T-helper 22 cell (primary cell): ENCODE measurements around the gene SNAPC2.
A peak's percentile ranks its signal among the peaks of the same experiment; 100 is the strongest.

Source experiments
- DNase-seq: peaks from one replicate; pipeline ENCODE4 v3.0.0-alpha.2; 2020; ENCODE audit warnings: low read depth

SNAPC2 gene, protein sequence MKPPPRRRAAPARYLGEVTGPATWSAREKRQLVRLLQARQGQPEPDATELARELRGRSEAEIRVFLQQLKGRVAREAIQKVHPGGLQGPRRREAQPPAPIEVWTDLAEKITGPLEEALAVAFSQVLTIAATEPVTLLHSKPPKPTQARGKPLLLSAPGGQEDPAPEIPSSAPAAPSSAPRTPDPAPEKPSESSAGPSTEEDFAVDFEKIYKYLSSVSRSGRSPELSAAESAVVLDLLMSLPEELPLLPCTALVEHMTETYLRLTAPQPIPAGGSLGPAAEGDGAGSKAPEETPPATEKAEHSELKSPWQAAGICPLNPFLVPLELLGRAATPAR

DNA sequence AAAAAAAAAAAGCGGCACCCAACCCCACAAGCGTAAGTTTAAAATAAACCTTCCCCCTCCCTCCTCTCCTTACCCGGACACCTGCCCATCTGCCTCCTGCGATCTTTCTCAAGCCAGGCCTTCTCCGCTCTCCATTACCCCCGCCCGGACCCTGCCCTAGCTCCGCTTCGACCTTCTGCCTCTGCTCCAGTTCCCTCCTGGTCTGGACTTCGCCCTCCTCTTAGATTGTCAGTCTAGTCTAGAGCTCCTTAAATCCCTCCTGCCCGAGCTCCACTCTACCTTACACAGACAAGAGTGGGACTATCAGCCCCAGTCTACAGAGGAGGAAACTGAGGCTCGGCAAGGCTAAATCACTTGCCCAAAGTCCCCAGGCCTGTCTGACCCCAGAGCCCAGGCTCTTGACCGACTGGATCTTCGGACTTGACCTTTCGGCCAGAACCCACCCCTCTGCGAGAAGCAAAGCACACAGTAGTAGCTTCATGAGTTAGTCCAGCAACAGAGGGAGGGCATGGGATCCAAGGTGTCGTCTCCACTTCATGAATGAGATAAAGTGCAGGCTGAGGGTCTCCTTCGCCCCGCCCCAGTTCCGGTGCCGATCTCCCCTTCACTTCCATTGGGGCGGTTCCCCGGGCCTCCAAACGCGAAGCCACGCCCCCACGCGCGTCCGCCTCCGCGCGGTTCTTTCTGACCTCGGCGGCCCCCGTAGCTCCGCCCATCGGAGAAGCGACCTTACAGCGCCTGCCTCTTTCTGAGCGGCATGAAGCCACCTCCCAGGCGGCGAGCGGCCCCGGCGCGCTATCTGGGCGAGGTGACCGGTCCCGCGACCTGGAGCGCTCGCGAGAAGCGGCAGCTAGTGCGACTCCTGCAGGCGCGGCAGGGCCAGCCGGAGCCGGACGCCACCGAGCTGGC is at the start of gene SNAPC2:
TSS of gene SNAPC2 (plus strand) at position 729 of the 909 bp plus-strand sequence. CDS start at position 758, 29 bp downstream.
- peak; percentile 89 for DNase-seq

DNA sequence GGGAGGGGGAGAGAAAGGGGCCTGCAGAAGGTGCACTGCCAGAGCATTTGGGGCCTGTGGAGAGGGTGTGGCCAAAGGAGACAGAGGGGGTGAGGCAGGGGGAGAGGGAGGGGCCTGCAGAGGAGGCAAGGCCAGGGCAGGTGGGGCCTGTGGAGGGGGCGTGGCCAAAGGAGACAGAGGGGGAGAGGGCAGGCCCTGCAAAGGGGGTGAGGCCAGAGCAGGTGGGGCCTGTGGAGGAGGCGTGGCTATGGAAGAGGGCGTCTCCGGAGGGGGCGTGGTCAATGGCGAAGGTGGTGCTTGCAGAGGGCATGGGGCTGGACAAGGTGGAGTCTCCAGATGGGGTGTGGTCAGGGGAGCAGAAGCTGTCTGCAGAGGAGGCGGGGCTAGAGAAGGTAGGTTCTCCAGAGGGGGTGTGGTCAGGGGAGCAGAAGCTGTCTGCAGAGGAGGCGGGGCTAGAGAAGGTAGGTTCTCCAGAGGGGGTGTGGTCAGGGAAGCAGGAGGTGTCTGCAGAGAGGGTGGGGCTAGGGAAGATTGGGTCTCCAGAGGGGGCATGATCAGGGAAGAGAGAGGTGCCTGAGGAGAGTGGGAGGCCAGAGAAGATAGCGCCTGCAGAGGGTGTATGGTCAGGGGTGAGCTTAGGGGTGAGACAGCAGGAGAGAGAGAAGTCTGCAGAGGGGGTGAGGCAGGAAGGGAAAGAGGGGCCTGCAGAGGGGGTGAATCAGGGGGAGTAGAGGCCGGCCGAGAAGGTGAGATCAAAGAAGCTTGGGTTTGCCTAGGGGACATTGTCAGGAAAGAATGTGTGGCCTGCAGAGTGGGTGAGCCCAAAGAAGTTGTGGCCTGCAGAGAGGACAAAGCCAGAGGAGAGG is 49.3 kb upstream of the SNAPC2 start:
- peak; percentile 30 for DNase-seq

DNA sequence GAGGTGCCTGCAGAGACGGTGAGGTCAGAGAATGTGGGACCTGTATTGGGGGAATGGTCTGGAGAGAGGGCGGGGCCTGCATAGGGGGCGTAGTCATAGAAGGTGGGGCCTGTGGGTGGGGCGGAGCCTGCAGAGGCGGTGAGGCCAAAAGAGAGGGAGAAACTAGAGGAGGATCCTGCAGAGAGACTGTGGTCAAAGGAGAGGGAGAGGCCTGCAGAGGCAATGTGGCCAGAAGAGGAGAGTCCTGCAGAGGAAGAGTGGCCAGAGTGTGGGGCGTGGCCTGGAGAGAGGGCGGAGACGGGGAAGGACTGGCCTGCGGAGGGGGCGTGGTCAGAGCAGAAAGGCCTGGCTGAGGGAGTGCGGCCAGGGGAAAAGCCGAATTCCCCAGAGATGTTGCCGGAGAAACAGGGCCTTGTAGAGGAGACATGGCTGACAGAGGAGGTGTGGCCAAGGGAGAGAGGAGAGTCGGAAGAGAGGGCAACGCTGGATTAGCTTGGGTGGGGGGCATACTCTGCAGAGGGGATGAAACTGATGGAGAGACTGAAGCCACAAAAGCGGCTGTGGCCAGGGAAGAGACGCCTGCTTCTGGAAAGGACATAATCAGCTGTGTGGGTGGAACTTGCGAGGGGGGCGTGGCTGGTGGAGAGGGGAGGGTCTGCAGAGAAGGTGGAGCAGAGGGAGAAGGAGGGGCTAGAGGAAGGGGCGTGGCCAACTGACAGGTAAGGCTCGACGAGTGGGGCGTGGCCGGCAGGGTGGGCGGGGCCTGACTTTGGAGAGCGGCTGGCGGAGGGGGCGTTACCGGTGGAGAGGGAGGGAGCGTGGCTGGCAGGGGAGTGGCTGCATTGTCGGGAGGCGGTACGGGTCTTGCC is 48.5 kb upstream of the SNAPC2 start:
- DNase-seq = peak; percentile 77

DNA sequence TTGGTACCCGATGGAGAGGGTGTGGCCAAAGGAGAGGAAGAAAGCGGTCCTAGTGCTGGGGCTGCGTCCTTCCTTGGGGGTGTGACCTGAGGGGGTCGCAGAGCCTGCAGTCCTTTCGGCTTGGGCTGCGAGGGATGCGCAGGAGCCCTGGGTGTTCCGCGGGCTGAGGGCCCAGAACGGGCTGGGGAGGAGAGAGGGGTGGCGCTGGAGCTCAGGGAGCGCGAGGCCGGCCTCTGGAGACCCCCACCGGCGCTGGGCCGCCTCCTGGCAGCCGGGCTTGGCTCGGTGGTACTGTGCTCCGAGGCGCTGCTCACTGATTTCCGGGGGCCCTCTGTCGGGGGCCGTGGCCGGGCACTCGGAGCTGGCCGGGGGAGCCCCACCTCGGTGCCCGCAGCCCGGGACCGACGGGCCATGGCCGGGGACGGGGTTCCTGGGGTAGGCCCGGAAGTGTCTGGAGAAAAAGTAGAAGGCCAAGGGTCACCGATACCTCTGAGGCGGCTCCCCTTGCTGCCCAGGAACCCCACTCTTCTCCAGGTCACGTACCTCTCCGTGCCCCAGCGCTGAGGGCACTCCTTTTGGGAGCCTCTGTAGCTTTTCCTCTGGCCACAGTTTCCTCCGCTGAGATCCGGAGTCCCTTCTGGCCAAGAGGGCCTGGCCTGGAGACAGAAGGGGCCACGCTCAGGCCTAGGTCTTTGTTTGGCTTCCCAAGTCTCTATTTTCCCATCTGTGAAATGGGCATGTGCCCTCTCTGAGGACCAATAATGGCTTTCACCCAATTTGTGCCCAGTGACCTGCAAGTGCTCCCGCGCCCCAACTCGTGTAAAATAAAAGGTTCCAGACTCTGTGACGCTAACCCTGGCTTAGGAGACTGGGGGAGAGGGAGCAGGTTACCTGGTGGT is 47.6 kb upstream of the SNAPC2 start:
- DNase-seq = no peak

DNA sequence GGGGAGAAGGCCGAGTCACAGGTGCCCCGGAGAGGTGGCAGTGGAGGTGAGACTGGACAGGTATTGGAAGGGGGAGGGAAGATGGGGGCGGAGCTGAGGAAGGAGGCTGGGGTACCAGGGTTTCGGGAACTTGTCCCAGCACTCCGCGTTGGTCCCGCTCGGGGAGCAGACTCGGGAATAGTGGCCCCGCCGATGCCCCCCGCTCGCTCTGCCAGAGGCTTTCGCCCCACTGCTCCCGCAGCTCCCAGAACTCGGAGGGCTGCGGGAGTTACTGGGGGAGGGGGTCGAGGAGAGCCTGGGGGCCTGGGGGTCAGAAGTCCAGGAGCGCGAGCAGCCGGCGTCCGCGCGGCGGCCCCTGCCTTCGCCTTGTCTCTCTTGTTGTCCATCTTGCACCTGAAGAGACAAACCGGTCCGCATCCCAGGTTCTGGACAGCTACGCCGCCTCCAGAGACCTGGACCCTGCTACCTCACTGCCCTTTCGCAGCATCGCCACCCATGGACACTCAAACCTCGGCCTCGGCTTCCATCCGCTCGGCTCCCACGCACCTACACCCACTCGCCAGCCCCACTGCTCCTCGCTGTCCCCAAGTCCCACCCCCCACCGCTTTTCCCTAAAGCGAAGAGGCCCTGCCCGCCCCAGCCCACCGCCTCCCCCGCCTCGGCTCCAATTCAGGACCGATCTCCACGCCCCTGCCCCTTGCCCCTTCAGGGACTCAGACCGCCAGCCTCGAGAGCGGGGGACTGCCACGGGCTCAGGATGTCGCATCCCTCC is 46.6 kb upstream of the SNAPC2 start:
- no peak for DNase-seq

DNA sequence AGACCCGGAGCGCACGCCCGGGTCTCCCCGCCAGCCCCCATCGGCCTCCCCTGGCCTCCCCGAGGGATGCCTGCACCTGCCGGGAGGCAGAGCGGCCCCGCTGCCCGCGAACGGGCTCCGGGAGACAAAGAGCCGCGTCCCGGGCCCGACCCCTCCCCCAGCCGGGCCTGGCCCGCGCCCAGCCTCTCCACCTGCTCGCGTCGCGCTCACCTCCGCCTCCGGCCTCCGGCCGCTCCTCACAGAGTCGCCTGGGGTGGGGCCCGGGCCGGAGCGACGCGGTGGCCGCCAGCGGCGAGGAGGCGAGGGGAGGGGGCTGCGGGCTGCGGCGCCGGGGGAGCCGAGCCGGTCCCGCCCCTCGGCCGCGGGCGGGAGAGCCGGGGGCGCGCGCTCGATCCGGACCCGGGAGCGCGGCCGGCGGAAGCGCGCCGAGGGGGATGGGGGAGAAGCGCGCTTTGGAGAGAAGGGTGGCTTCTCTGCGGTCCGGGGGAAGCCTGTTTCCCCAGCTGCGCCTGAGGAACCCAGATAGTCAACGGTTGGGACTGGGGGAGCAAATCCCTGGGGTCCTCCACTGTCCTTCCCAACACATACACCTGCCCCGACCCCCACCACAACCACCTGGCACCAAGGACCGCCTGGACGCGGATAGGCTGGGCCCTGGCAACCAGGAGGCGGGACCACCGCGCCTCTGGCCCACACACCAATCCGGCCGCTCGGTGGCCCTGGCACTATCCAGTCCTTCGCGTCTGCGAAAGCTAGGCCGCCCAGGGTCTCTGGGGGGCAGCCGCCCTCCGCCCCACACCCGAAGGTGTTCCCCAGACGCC is 45.9 kb upstream of the SNAPC2 start, which contains the start of gene PRR36:
TSS of gene PRR36 (minus strand) at position 315 of the 821 bp plus-strand sequence. CDS start 701 bp downstream, outside the sequence.
- DNase-seq = no peak

DNA sequence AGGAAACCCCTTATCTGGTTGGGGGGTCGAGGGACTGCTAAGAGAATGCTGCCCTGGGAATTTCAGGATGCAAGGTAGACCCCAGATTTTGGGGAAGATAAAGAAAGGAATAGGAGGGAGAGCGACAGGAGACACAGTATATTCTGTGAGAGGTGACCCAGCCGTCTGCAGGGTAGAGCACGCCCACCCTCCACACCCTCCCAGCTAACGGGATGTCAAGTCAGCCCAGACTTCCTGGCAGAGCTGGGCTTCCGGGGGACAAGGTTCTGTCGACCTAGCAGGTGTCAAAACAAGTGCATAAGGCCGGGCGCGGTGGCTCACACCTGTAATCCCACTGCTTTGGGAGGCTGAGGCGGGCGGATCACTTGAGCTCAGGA is 45.3 kb upstream of the SNAPC2 start:
- DNase-seq = no peak

DNA sequence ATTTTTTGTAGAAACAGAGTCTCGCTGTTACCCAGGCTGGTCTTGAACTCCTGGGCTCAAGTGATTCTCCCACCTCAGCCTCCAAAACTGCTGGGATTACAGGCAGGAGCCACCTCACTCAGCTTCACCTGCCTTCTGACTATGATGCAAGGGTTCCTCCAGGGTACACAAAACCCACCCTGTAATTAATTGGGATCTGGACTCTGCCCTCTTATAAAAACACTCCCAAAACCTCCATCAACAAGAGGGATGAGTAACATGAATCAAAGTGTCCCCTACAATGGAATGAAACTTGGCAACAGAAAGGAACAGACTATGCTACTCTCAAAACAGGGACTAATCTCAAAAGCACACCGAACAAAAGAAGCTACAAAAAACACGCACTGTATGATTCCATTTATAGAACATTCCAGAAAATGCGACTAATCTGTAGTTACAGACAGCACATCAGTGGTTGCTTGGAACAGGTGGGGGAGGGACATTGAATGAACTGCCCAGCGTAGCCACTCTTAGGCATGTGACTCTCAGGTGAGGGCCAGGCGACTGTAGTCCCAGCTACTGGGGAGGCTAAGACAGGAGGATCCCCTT is 42.8 kb upstream of the SNAPC2 start:
- DNase-seq = no peak

DNA sequence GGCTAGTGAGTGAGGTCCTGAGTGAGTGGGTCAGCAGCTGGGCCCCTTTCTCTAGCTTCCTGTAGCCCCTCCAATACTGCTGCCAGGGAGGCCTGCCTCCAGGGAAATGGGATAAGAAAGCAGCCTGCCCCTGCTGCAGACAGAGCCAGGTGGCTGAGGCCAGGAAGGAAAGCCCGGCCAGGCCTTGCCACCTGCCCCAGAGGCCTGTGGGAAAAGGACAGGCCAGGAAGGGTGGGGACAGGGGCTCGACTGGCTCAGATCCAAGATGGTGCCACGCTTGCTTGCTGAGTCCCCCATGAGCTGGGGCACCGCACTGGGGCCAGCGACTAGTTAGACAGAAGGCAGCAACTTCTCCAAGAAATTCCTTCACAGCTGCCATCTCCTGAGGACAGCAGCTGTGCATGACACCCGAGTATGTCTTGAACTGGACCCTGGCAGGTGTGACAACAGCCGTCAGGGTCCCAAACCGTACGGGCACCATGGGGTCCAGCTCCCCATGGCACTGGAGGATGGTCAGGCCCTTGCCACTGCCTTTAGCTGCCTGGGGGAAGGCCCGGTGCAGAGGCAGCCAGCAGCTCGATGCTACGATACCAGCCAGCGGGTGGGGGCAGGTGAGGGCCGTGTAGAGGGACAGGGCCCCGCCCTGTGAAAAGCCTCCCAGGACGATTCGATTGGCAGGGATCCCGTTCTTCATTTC is 40.9 kb upstream of the SNAPC2 start:
- DNase-seq = no peak

DNA sequence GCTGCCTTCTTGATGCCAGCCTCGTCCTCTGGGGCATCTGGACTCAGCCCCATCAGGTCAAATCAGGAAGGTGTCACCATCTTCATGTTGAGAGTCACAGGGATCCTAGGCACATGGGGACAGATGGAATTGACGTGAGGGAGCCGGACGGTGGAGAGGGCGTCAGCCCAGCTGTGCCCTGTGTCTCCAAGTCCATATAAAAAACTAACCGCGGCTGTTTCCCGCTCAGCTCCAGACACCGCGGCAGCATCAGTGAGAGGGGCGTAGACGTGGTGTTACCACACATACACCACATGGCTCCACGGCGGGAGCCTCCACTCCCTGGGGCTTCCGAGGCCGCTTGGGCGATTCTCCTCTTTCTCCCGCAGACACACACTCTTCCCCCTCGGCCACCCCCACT is 40.3 kb upstream of the SNAPC2 start:
- no peak for DNase-seq

DNA sequence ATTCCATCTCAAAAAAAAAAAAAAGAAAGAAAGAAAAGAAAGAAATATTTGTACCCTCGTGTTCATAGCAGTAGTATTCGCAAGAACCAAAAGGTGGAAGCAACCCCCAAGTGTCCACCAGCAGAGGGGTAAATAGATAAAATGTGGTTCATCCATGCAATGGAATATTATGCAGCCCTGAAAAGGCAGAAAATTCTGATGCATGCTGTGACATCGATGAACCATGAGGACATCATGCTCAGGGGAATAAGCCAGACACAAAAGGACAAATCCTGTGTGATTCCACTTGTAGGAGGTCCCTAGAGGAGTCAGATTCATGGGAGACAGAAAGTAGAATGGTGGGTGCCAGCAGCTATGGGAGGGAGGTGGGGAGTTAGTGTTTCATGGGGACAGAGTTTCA is 38.2 kb upstream of the SNAPC2 start:
- DNase-seq = no peak

DNA sequence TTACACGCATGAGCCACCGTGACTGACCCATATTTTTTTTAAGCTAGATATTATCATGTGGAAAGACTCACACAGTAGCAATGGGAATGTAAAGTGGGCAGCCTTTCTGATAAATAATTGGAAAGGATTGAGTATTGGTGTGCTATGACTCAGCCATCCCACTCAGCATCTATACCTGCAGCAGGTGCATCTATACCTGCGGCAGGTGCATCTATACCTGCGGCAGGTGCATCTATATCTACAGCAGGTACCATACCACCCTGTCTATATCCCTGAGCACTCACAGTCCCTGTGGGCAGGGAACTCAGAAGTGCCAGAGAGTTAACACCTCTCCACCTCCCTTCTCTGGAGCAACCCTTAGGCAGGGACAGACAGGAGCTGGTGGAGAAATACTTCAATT is 37.0 kb upstream of the SNAPC2 start:
- DNase-seq = no peak

DNA sequence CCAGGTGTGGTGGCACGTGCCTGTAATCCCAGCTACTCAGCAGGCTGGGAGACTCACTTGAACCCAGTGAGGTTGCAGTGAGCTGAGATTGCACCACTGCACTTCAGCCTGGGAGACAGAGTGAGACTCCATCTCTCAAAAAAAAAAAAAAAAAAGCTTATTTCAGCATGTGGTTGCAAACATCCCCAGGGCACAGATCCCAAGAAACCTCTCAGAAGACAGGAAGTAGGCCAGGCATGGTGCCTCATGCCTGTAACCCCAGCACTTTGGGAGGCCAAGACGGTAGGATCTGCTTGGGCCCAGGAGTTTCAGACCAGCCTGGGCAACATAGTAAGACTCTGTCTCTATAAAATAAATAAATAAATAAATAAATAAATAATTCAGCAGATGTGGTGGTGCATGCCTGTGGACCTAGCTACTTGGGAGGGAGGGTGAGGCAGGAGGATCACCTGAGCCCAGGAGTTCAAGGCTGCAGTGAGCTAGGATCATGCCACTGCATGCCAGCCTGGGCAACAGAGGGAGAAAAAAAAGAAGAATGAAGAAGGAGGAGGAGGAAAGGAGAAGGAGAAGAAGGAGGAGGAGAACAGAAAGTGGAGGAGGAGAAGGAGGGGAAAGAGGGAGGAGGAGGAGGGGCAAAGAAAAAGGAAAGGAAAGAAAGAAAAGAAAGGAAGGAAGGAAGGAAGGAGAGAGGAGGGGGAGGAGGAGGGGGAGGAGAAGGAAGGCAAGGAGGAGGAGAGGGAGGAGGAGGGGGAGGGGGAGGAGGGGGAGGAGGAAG is 36.2 kb upstream of the SNAPC2 start:
- DNase-seq = no peak

DNA sequence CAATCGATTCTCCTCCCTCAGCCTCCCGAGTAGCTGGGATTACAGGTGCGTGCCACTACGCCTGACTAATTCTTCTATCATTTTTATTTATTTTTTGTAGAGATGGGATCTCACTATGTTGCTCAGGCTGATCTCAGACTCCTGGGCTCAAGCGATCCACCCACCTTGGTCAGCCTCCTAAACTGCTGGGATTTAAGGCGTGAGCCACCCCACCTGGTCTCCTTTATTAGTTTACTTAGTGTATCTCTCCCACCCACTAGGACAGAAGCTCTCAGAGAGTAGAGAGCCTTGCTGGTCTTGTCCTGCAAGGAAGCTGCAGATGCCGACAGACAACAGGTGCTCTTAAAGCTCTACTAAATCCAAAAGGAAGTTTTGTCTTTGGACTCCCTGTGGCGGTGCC is 34.3 kb upstream of the SNAPC2 start:
- no peak for DNase-seq

DNA sequence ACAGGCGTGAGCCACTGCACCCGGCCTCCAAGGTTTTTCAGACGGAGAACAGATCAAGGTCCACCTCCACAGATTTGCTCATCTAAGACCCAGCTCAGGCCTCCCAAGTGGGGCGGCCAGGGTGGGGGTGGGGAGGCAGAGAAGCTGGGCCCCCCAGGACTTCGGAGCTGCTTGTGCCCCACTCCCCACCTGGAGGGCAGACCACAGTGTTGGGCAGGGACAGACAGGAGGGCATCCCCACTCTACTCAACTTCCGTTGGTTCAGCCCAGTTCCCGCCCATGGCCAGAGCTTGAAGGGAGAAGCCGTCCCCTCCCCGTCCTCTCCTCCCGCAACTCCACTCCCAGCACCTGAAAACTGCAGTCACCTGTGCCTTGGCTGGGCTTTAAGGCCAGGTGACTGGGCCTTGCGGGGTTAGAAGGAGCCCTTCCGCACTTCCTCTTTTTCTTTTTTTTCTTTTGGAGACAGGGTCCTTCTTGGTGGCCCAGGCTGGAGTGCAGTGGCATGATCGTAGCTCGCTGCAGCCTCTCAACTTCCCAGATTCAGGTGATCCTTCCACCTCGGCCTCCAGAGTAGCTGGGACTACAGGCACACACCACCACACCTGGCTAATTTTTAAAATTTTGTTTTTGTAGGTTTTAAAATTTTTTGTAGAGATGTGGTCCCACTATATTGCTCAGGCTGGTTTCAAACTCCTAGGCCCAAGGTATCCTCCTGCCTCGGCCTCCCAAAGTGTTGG is 32.6 kb upstream of the SNAPC2 start:
- DNase-seq = no peak
